AG04450 (cell line): Measurements from ENCODE around the gene HK2. TPM values are rescaled to one million over a fixed set of nuclear protein-coding genes. Genes with fewer than 3 reads are reported as not detected.

Experiments
- CTCF ChIA-PET: fragments of 300-600, 350-600 bp; formaldehyde crosslinking; extraction: SDS; loops from one replicate; lab custom pipeline; 2022; ENCODE audit warnings: antibody characterized with exemption, inconsistent platforms; lab: Charles Lee
- POLR2A ChIA-PET: fragments of 350-600 bp; formaldehyde crosslinking; extraction: SDS; loops from one replicate; lab custom pipeline; 2021; ENCODE audit warnings: antibody characterized with exemption, inconsistent platforms; lab: Yijun Ruan, JAX
- DNase-seq: peaks from one replicate; pipeline ENCODE4 v3.0.0-alpha.2; 2011; ENCODE audit warnings: low read depth, low spot score
- H3K27ac ChIP-seq: one replicate; pipeline ENCODE4 v1.5.1; 2012; ENCODE audit warnings: low read depth, low read length, control low read depth
- H3K27me3 ChIP-seq: one replicate; pipeline ENCODE4 v1.6.0; 2012; ENCODE audit warnings: low read length; ENCODE audit not compliant: control insufficient read depth, insufficient read depth
- H3K4me3 ChIP-seq: 2 replicates; pipeline ENCODE4 v1.5.1; 2011; ENCODE audit warnings: mild to moderate bottlenecking, low read depth, low read length, control low read depth
- H3K9me3 ChIP-seq: 2 replicates; pipeline ENCODE4 v1.5.1; 2012; ENCODE audit warnings: low read length; ENCODE audit not compliant: control insufficient read depth, insufficient read depth
- CTCF ChIP-seq: IDR thresholded peaks from 2 replicates; pipeline ENCODE4 v1.5.1; 2011; ENCODE audit warnings: low read depth, low read length, control low read depth, inconsistent platforms
- polyA plus RNA-seq: library from polyadenylated mRNA; depleted of rRNA; stranded (reverse); fragments of >200 nt; gene quantifications from 2 replicates; pipeline ENCODE4 v1.2.3, GENCODE V29; 2011

Gene HK2
- polyA plus RNA-seq, 1 experiment = 12.5 TPM

GRCh38 chr2:74857725-74858124 is 23.8 kb downstream of the HK2 start:
- Histone ChIP-seq H3K4me3 (no peak overlapping the region), H3K27ac (no peak overlapping the region), H3K27me3 (no peaks in the 10 kb centered on the region), H3K9me3 (no peaks in the 10 kb centered on the region)
- ChIA-PET CTCF (no interaction called here), POLR2A (no interaction called here)
- no peak for TF ChIP-seq CTCF
- DNase-seq = no peak

- H3K27ac ChIP-seq = no peak overlapping the region
- no peaks in the 10 kb centered on the region for H3K9me3 ChIP-seq
- no peaks in the 10 kb centered on the region for H3K27me3 ChIP-seq
- DNase-seq = no peak
- CTCF ChIA-PET = no interaction called here
- no peak for TF ChIP-seq CTCF
- H3K4me3 ChIP-seq = no peak overlapping the region
- POLR2A ChIA-PET = no interaction called here
These were observed 24.4 kb downstream of the HK2 start for GRCh38 chr2:74858281-74858680.

- ChIA-PET CTCF (no interaction called here), POLR2A (no interaction called here)
- no peak for TF ChIP-seq CTCF
- Histone ChIP-seq H3K27ac (no peak overlapping the region), H3K27me3 (no peaks in the 10 kb centered on the region), H3K4me3 (no peak overlapping the region), H3K9me3 (no peaks in the 10 kb centered on the region)
- no peak for DNase-seq
These were observed 26.2 kb downstream of the HK2 start for GRCh38 chr2:74860079-74860478.

- H3K27ac ChIP-seq = no peak overlapping the region
- H3K27me3 ChIP-seq = no peaks in the 10 kb centered on the region
- POLR2A ChIA-PET = no interaction called here
- no peak for TF ChIP-seq CTCF
- CTCF ChIA-PET = interaction anchor here (1.4 kb wide), 1 partner anchor 16 kb away, joined by 4 read pairs; no protein-coding TSS in a partner anchor
- no peak for DNase-seq
- H3K4me3 ChIP-seq = no peak overlapping the region
- no peaks in the 10 kb centered on the region for H3K9me3 ChIP-seq
These were observed 26.6 kb downstream of the HK2 start for GRCh38 chr2:74860521-74860920.

GRCh38 chr2:74861531-74861930 is 27.6 kb downstream of the HK2 start:
- Histone ChIP-seq H3K4me3 (no peak overlapping the region), H3K27ac (no peak overlapping the region), H3K27me3 (no peaks in the 10 kb centered on the region), H3K9me3 (no peaks in the 10 kb centered on the region)
- TF ChIP-seq CTCF = no peak
- ChIA-PET POLR2A (no interaction called here), CTCF (interaction anchor here (1.4 to 1.6 kb wide), 2 partner anchors 15 to 146 kb away, joined by 4 to 5 read pairs; no protein-coding TSS in a partner anchor)
- DNase-seq = no peak
